Sigmoid colon (tissue), 4 donors: ENCODE measurements around the gene KLRC4.

ENCODE experiments used
- CTCF ChIP-seq, 4 experiments: fragments of 450-650 bp in 3 of 4; fragments of 200-600 bp in 1 of 4; IDR thresholded peaks; one replicate each; pipeline ENCODE4 v1.5.1; 2016 to 2019; ENCODE audit warnings: antibody characterized with exemption in 4 of 4, mild to moderate bottlenecking in 3 of 4, moderate library complexity in 2 of 4
- POLR2A ChIP-seq, 2 donors: fragments of 450-650 bp; IDR thresholded peaks; one replicate each; pipeline ENCODE4 v1.6.1; 2016; ENCODE audit warnings: antibody characterized with exemption in 2 of 2, mild to moderate bottlenecking in 2 of 2, moderate library complexity in 2 of 2
- POLR2AphosphoS5 ChIP-seq, 4 donors: sonication (generic); formaldehyde crosslinking; IDR thresholded peaks; one replicate each; pipeline ENCODE4 v1.6.1; 2017; ENCODE audit warnings: antibody characterized with exemption in 4 of 4

DNA sequence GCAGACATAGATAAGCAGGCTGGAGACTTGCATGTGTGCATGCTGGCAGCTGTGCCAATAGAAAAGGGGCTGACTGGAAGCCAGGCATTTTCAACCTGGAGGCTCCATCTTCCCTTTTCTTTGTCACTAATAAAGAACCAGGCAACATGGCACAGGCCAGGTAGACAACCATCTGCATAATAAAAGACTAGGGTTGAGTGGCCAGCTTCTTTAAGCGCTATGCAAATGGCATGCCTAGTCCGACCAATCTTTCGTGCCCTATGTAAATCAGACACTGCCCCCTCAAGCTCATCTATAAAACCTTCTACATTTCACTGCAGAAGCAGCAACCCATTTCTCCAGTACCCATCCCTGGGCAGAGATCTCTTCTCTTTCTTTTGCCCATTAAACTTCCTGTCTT lies 48.2 kb upstream of the KLRC4 start:
- TF ChIP-seq POLR2A (IDR thresholded peaks at IDR 0.05): no peak
- no peak for TF ChIP-seq CTCF (IDR thresholded peaks at IDR 0.05)
- no peak for TF ChIP-seq POLR2AphosphoS5 (IDR thresholded peaks at IDR 0.05)
